IPS DF 4.7 (cell line): ENCODE results near the gene ZBED4.

Experiments
- DNase-seq: peaks from one replicate; pipeline ENCODE4 v3.0.0-alpha.2; 2013; ENCODE audit warnings: low spot score; ENCODE audit errors: extremely low read depth

ZBED4 gene

DNA sequence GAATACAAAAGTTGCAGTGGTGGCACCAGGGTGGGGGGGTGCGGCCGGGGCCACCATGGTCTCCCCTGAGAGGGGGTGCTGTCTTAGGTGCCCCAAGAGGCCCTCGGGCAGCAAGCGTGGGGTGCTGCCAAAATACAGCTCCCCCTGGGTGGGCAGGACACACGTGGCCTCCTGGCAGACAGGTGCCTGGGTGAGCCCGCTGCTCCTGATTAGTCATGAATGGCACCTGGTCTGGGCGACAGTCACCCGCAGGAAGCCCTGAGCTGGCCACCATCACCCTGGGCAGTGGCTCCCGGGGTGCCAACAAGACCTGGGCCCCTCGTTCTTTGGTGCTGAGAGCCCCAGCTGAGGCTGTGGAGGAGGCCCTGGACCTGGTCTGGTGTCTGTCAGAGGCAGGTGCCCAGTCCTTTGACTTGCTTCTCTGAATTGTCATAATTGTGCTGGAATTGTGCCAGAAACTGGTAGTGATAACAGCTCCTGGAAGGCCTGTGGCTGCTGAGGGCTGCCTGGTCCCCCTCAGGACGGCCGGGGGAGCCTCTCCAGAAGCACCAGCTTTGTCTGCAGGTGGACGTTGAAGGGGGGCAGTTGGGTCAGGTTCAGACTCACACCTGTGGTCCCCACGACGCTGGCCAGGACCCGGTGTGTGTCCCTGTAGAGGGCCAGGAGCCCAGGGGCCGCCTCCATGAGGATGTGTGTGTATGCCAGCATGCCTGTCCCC lies 49.8 kb downstream of the ZBED4 start:
- DNase-seq = no peak

DNA sequence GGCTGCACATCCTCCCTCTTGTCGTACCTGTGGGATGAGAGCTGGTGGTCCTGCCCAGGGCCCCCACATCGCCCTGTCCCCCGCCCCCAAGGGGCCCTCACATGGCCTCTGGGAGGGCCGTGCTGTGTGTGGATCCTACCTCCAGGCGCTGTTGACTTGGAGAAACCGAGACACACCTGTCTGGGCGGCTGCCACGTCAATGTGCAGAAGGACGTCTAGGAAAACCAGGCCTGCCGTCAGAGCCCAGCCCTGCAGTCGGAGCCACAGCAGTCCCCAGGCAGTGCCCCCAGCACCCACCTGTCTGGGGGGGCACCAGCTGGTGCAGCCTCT lies 50.4 kb downstream of the ZBED4 start:
- no peak for DNase-seq

DNA sequence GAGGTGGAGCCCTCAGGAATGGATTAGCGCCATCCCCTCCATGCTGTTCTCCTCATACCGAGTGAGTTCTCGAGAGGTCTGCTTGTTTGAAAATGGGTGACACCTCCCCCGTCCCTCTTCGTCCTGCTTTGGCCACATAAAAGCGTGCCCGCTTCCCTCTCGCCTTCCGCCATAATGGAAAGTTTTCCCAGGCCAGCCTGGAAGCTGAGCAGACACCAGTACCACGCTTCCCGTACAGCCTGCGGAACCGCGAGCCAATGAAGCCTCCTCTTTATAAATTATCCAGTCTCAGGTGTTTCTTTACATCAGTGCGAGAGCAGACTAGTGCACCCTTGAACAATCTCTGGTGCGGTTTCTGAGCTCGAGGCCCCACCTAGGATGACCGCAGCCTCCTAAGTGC lies 51.8 kb downstream of the ZBED4 start:
- DNase-seq = no peak

DNA sequence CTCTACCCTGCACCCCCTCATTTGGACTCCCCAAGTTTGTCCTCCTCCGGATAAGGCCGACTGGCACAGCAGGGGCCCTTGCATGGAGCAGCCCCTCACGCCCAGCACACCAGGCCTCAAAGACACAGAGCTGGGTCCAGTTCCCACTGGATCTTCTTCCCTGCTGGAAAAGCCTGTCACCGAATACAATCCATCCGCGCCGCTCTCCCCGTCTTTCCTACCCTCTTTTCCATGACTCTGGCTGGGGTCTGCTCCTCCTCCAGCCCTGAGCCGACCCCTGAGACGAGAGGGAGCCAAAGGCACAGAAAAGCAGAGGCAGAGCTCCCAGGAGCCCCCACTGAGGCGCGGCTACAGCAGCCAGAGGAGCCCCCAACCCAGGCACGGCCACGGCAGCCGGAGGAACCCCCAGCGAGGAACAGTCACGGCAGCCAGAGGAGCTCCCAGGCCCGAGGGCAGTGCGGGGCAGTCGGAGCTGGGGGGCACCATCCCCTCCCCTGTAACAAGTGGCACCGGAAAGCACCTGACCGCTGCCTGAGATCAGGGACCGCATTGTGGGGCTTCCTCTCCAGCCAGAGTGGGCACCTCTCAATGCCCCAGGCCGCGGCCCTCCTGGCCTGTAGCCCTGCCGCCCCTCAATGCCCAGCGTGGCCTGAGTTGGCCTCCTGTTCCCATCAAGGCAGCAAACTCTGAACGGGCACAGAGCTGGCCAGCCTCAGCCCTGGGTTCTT lies 52.6 kb downstream of the ZBED4 start:
- no peak for DNase-seq

DNA sequence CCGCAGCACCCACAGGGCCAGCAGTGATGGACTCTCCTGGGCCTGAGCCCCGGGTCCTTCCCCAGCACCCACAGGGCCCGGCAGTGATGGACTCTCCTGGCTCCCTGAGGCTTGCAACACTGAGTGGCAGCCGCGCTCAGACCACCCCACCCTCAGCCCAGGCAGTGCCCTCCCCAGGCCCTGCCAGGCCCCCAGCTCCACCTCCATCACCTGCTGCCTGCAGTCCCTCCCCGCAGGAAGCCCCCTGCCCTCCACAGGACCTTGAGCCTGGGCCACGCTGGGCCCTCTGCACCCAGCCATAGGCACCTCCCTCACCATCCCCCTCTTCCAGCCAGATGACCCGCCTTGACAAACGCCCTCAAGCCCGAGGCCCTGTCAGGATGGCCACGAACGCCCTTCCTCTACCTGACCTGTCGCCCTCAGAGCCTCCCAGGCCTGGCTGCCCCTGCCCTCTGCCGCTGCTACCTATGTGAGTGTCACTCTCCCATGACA lies 53.2 kb downstream of the ZBED4 start:
- DNase-seq = no peak

DNA sequence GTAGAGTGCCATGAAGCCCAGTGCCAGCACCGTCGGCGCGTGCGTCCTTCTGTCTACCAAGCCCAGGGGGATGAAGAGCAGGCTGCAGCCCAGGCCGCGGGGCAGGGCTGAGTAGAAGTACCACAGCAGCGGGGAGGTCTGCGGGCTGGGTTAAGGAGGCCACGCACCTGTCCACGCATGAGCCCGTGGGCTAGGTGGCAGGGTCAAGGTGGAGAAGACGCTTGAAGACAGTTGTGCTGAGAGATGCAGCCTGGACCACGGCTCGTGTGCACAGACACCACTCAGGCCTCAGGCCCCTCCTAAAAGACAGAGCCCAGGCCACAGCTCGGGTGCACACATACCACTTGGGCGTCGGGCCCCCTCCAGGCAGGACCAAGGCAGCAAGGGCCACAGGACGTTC lies 54.2 kb downstream of the ZBED4 start:
- no peak for DNase-seq

DNA sequence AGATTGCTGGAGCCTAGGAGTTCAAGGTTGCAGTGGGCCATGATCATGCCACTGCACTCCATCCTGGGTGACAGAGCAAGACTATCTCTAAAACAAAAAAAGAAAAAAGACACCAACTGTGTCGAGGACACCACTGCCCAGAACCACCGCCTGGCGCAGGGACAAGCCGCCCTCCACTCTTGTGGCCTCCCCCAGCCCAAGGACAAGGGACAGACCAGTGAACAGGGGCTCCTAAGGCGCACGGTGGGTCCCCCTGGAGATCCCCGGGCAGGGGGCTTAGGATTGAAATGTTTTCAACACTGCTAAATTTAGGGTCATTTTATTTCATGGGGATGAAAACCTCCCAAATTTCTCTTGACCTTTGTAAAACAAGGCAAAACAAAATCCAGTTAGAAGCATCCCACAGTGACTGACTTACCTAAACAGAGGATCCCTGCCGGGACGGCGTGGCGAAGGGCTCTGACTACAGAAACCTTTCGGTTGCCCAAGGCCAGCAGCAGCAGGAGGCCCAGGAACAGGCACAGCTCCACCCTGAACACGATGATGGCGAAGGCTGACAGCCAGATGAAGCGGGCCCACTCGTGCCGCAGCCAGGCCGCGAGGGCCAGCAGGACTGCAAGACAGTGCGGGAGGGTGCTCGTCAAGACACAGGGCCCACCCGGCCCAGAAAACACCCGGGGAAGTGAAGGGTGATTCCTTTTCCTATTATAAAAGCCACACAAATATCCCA lies 56.0 kb downstream of the ZBED4 start:
- no peak for DNase-seq

DNA sequence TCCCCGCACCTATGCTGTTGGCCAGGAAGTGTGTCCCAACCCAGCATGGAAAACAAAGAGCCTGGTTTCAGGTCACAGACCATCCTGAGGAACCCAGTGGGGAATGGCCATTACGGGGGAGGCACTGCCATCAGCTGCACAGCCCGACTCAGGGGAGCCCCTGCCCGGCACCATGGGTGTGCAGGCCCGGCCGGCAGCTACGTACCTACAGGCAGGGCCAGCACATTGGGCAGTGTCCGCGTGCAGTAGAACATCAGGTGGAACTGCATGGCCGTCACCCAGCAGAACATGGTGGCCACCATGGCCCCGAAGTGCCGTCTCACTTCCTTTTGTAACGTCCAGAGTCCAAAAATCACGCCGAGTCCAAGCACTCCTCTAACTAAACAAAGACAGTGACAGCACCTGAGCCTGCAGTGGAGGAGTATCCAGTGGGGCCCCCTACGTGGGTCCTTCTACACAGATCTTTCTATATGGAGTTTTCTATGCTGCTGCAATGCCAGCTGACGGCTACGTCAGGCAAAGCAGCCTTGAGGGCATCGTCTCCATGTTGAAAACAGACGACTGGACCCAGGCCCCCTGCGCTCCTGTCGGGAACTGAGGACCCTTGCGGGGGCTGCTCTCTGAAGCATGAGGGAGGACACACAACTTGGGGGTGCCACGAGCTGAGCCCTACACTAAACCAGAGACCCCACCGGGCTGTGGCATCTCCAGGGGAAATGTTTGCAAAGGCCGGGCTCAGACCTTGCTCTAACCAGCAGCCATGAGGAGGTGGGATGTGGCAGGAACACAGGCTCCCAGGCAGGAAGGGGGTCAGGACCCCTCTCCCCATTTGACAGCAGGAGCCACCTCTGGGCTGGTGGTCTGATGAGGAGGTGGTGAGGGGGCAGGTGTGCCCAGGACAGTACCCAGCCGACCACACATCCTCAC lies 56.8 kb downstream of the ZBED4 start:
- no peak for DNase-seq

DNA sequence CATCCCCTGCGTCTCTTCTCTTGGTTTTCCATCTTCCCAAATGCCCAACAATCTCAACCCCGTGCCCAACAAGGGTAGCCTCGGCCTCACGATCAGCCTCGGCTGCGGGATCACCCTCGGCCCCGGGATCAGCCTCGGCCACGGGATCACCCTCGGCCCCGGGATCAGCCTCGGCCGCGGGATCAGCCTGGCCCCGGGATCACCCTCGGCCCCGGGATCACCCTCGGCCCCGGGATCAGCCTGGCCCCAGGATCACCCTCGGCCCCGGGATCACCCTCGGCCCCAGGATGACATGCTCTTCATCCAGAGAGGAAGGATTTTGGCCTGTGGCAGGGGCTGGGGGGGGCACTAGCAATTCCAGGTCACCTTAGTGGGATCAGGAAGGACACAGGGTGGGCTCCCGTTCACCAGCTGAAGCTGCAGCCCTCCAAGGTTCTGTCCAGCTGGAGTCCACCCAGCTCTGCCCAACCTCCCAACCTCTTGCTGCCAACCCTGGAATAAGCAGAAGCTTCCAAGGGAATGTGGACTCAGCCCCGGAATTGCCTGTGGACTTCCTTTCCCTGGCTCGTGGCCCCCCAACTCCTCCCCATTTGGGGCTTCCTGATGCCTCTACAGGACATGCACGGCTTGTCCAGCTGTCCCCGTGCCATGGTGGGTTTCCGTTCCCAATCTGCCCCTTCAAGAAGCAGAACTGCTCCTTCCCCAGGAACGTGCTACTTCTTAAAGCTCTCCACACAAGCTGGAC lies 58.4 kb downstream of the ZBED4 start:
- no peak for DNase-seq

DNA sequence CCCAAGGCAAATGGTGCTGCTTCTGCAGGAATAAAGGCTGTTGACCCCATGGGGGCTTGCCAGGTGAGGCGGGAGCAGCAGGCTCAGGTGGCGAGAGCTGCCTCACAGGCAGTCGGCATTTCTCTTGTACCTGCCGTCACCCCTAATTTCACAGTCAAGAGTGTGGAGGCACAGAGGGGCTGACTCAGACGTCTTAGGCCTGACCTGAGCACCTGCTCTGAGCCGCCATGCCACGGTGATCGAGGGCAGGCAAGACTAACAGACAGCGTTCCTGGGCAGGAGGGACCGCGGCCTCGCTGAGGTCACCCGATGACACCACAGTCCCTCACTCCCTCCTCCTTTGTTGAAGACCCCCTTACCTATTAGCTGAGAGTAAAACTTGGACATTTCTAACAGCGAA lies 59.4 kb downstream of the ZBED4 start:
- DNase-seq = no peak

DNA sequence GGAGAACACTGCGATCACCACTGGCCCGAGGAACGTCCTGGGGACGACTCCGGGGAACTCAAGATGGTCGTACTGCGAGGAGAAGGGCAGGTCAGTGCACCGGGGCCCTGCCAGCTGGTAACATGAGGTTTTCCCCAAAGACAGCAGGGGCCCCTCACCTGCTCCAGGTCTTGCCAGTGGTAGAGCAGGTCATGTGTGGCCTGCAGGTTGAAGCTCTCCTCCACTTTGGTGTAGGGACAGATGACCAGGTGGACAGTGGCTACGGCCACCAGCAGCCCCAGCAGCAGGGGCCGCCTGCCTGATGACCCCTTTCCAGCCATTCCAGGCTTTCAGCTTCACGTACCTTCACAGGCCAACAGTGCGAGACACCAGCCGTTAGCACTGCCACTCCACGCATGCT lies 59.8 kb downstream of the ZBED4 start:
- DNase-seq = no peak

DNA sequence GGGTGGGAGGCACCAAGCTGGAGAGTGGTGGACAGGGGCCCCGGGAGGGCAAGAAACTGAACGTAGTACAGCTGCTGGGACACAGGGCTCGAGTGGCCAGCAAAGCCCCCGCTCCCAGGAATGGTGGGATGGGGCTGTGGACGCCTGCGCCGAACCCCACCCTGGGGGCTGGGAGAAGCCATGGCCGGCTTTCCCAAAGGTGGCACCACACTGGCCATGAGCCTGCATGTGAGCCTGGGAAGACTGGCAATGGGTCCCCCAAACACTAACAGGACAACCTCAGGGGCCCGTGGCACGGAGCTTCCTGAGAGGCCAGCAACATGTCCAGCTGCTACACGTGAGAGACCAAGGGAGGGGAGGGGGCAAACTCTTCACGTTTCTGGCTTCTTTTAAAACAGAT lies 60.6 kb downstream of the ZBED4 start:
- no peak for DNase-seq

DNA sequence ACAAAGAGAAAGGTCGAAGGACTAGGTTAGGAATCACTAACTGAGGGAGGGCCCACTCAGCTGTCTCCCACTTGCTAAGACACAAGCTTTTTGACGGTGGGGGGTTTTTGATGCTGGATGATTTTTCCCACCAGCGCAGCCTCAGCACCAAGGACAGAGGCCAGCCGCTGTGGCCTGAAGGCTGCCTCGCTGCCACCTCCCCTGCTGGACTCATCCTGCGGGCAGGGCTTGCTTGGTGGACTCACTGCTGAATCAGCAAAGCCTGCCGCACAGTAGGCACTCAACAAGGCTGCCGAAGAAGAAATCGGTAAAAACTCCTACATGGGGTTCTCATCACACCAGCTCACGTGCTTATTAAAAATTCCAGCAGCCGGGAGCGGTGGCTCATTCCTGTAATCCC lies 62.0 kb downstream of the ZBED4 start:
- no peak for DNase-seq

DNA sequence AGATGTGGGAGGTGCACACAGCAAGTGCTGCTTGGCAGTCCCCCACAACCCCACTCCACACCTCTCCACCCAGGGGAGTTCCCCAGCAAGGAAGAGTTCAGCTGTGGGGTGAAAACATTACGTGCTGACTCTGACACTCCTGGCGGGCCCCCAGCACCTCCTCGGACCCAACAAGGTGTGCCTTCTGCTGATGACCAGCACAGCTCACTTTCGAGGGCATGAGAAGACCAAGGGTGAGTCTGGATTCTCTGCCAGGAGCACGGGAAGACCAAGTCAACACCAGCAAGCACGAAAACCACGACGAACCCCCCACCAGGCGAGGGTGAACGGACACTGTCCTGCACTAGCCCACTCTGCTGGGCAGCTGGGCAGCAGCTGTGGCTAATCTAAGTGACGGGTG lies 63.2 kb downstream of the ZBED4 start:
- no peak for DNase-seq

DNA sequence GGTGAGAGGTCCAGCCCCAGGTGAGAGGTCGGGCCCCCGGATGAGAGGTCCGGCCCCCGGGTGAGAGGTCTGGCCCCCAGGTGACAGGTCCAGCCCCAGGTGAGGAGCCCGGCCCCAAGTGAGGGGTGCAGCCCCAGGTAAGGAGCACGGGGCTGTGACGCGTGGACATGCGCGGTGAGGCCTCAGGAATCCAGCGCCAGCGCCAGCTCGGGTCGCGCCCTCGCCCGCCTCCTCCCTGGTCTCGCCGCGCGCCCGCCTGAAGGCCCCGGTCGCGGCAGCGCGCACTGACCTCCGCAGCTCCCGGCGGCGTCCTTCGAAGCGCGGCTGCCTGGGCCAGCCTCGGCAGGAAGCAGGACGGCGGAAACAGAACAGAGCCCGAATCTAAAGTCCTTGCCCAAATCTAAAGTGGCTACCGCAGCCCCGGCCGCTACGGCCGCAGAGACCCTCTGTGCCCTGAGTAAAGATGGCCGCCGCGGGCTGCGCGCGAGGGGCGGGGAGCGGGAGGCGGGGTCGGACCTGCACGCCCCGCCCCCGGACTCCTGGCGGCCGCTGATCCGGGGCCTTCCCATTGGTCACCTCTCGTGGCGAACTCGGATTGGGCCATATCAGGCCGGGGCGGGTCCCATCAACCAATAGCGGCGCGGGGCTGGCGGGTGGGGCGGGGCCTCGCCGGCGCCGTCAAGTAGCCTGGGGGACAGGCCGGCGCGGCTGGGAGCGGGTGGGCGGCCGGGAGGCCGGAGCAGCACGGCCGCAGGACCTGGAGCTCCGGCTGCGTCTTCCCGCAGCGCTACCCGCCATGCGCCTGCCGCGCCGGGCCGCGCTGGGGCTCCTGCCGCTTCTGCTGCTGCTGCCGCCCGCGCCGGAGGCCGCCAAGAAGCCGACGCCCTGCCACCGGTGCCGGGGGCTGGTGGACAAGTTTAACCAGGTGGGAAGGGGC lies 64.6 kb downstream of the ZBED4 start, which contains the start of the genes ALG12 and CRELD2:
Gene ALG12 (minus strand): TSS at position 465 of the 937 bp plus-strand sequence. CDS start 4,673 bp downstream, outside the sequence.
Gene CRELD2 (plus strand): TSS at position 661 of the 937 bp plus-strand sequence. CDS start 136 bp downstream, at position 797.
- DNase-seq = no peak

DNA sequence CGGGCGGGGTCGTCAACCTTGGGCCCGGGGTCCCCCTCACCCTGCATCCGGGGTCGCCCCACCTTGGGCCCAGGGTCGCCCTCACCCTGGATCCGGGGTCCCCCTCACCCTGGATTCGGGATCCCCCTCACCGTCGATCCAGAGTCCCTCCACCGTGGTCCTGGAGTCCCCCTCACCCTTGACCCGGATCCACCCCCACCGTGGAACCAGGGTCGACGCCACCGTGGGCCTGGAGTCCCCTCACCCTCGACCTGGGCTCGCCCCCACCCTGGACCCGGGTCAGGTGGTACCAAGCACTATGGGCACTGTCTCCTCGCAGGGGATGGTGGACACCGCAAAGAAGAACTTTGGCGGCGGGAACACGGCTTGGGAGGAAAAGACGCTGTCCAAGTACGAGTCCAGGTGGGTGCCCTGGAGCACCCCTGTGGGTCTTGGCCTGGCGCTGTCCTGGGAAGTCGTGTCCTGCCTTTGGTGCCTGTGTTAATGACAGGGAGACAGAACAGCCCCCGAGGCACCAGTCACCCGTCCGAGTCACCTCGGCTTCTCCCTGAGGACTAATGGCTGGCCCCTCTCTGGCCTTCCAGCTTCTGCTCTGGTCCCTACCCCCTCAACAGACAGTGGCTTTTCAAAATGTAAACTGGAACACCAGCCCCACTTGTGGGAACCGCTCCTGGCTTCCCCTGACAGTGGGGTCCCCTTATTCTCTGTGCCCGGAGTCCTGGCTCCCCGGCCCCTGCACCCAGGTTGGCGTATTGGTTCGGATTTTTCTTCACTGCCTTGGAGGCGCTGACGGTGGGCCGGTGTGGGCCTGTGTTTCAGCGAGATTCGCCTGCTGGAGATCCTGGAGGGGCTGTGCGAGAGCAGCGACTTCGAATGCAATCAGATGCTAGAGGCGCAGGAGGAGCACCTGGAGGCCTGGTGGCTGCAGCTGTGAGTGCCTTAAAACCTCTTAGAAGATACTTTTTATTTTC lies 65.6 kb downstream of the ZBED4 start:
- no peak for DNase-seq

DNA sequence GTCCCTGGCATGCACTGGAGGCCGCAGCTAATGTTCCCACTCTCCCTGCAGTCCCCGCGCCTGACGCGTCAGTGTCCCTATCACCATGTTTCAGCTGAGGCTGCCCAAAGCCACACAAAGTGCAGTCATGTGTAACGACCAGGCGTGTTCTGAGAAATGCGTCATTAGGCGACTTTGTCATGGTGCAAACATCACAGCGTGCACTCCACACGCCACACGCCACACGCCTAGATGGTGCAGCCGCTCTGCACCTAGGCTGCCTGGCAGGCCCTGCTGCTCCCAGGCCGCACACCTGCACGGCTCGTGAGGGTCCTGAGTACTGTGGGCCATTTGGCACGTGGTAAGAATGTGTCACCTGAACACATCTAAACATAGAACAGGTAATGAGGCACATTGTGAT lies 67.2 kb downstream of the ZBED4 start:
- DNase-seq = no peak
